Stimulated activated CD4-positive, alpha-beta T cell treated with anti-CD3 and anti-CD28 coated beads, TNF-alpha, amount 100 ng/mL, for 48 hours (primary cell): Measurements from ENCODE around the gene RAX2.
A peak's percentile ranks its signal among the peaks of the same experiment; 100 is the strongest.
"Not testable (repeated sequence)": the region's sequence is repeated elsewhere in the genome, so short reads cannot be mapped to it uniquely, and the experiment has no call there.

Experiments used
- DNase-seq, 3 donors: peaks; one replicate each; pipeline ENCODE4 v3.0.0-alpha.2; 2020; ENCODE audit warnings: low read depth in 3 of 3

Gene RAX2

DNA sequence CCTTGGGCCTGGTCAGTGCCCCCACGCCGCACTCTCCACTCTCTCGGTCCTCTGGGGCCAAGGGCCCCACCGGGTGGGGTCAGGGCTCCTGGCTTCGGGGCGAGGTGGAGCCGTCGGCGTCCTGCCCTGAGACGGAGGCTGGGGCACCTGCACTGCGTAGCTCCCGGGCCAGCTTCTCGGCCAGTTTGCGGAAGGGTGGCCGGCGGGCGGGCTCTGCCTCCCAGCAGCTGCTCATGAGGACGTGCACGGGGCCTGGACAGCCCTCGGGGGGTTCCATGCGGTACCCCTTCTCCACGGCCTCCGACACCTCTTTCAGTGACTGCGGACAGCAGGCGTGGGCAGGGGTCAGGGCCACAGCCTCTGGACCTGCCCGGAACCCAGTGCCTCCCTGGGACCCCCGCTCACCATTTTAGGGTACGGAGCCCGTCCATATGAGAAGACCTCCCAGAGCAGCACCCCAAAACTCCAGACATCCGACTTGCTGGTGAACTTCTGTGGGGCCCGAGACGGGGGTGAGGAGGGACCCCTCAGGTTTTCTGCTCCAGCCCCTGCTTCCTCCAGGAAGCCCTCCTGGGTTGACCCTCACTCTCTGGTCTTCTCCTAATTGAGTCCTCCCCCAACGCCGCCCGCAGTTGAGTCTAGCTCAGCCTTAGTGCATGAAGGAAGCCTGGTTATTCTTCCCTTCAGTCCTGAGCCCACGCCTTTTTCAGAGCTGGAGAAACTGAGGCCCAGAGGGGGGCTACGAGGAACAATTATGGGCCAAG, 6.3 kb upstream of the RAX2 start:
- no peak for DNase-seq

DNA sequence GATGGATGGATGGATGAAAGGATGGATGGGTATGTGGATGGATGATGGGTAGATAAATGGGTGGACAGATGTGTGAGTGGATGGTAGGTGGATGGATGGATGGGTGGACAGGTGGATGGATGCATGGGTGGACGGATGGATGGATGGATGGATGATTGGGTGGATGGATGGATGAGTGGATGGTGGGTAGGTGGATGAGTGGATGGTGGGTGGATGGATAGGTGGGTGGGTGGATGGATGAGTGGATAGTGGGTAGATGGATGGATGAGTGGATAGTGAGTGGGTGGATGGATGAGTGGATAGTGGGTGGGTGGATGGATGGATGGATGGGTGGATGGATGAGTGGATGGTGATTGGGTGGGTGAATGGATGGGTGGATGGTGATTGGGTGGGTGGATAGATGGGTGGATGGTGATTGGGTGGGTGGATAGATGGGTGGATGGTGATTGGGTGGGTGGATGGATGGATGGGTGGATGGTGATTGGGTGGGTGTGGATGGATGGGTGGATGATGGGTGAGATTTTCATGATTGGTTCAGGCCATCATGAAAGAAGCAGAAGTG, 4.5 kb upstream of the RAX2 start:
- DNase-seq: no peak

DNA sequence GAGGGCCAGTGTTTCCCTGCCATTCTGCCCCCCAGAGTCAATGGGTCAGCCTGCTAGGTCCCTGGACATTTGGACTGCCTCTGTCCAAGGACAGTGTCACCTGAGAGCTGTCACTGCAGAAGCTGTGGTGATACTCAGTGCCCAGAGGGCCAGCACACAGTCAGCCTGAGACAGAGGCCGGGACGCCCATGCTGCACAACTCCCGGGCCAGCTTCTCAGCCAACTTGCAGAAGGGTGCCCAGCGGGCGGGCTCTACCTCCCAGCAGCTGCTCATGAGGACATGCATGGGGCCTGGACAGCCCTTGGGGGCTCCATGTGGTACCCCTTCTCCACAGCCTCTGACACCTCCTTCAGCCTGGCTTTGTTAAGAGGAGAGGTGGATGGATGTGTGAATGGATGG, 3.8 kb upstream of the RAX2 start:
- no peak for DNase-seq

- no peak for DNase-seq
Observed at GRCh38 chr19:3775374-3775711, 3.3 kb upstream of the RAX2 start.

GRCh38 chr19:3774621-3775373, 2.8 kb upstream of the RAX2 start:
- DNase-seq: no peak

- no peak for DNase-seq
Observed at GRCh38 chr19:3773814-3774515, 1.9 kb upstream of the RAX2 start.

DNA sequence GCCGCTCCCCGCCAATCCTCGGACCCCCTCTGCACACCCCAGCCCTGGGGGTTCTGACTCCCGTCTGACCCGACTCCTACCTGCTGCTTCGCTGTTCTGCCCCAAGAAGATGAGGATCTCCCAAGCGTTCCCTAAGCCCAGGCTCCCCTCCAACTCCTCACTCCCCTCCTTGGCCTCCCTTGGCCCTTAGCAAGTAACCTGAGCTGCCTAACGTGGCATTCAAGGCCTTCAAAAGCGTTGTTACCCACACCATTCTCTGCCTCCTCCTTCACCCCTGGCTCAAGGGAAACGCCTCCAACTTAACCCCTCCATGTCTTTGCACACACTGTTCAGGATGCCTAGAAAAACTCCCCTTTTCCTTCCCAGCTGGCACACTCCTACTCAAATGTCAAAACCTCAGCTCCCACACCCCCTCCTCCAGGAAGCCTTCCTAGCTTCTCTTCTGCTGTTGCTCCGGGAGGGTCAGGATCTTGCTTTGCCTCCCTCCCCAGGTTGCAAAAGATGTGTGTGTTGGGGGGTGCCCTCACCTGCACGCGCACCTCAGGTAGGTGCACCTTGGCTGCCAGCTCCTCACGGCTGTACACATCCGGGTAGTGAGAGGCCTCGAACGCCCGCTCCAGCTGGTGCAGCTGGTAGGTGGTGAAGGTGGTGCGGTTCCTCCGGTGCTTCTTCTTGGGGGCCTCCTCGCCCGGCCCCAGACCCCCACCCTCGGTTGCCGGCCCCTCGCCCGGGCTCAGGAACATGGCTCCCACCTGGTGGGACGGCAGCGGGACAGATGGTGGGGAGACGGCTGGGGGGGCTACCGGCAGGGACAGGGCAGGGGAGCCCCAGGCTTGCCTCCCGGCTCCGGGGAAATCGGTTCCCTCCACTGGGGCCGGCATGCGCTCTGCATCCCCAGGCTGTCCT, 775 bp downstream of the RAX2 start:
- no peak for DNase-seq

GRCh38 chr19:3770136-3770999, 1.7 kb downstream of the RAX2 start:
- DNase-seq: no peak

DNA sequence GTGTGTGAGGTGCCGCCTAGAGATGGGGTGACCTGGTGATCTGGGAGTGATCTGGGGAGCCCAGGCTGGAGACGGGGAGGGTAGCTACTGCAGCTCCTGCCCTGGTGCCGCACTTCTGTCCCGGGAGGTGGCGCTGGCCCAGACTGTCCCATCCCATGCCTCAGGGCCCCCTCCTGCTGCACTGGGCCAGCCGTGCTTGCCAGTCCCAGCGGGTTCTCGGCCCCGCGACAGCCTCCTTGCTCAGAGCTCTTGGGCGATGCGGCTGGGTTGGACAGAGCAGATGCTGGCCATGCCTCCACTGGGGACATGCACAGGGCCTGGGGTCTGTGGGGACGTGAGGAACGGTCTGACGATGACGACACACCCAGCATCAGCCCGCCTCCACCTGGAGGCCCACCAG, 2.5 kb downstream of the RAX2 start:
- no peak for DNase-seq

DNA sequence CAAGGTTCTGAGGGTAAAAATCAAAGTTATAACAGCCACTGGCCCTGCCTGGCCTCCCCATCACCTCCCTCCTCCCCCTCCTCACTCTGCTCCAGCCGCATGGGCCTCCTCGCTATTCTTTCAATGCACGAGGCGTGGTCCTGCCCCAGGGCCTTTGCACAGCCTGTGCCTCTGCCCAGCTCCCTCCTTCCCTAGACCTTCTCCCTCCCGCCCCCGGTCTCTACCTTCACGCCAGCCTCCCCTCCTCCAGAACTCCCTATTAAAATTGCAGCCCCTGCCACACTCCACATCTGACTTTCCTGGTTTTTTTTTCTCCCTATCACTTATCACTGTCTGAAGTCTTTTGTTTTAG, 3.3 kb downstream of the RAX2 start:
- no peak for DNase-seq

GRCh38 chr19:3768015-3768747, 3.8 kb downstream of the RAX2 start:
- DNase-seq: no peak

DNA sequence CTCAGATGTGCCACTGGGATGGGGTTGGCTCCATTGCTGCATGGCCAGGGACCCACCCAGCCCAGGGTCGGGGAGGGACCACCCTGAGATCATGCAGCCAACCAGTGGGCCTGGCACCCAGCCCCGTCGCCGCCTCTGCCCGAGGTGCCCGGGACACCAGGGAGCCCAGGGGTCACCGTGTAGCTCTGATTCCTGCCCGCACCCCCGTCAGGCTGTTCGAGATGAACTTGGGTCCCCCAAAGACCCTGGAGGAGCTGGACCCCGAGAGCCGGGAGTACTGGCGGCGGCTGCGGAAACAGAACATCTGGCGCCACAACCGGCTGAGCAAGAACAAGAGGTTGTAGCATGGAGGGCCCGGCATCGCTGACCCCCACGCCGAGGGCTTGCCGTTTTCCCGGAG, 5.0 kb downstream of the RAX2 start:
- no peak for DNase-seq

- no peak for DNase-seq
Observed at GRCh38 chr19:3766520-3766919, 5.5 kb downstream of the RAX2 start.

GRCh38 chr19:3765757-3766156, 6.3 kb downstream of the RAX2 start:
- DNase-seq: not testable (repeated sequence)

- no peak for DNase-seq
Observed at GRCh38 chr19:3765121-3765520, 6.9 kb downstream of the RAX2 start.

DNA sequence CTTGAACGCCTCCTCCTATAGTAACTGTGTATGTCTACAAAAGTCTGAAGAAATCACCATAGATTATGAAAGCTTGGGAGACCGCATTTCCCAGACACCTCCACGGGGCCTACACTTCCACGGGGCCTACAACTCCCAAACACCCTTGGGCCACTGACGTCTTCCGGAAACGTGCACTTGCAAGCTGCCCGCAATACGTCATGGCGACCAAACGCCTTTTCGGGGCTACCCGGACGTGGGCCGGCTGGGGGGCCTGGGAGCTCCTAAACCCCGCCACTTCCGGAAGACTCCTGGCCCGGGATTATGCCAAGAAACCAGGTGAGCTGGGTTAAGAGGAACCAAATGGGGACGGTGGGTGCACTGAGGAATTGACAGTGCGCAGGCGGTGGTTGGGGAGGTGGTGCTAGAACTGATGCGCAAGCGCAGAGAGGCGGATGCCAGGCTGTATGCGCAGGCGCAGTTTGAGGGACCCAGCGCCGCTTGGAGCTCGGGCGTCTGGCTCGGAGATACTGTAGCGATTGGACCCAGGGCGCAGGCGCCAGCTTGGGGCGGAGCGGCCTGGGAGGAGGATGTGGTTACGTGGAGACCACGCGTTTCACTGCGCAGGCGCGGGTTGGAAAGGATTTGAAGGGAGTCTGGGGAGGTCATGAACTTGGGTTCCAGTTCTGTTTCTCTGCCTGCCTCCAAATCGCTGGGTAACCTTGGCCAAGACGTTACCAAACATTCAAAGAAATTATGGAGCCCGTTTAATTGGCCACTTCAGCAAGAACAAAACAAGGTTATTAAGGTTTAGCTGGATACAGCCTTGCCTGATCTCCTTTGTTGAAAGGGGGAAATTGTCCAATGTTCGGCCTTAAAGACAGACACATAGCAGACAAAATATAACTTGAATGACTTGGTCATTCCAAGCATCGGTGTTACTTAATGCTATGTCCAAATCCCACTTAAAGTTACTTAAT, 9.2 kb downstream of the RAX2 start, which contains the start of gene MRPL54:
TSS of gene MRPL54 (plus strand) at position 182 of the 959 bp plus-strand sequence. CDS start at position 201, 19 bp downstream.
- DNase-seq: peak; percentile 97 to 99 (median 98)

DNA sequence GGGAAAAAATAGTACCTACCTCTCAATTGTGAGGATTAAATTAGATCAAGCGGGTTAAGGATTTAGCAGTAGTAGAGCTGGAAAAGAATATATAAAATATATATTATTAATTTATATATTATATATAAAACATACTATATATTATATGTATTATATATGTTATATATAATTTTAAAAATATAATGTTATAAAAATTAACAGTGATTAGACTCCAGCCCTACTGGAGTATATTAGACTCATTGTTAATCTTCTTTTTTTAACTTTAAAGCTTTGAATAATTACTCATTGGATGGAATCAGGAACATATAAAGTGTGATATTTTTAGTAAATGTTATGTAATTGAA, 9.9 kb downstream of the RAX2 start:
- DNase-seq: no peak

- DNase-seq: peak; percentile 92 to 96 (median 93)
Observed at GRCh38 chr19:3761382-3762129, 10.5 kb downstream of the RAX2 start, which contains the start of gene APBA3. APBA3 (minus strand) TSS chr19:3761692; CDS start chr19:3760264, 1,428 bp downstream.
